Endothelial cell of umbilical vein (primary cell): ENCODE measurements around the gene CELSR1. TPM values are rescaled to one million over a fixed set of nuclear protein-coding genes. Genes with fewer than 3 reads are reported as not detected.

Experiments
- BruUV-seq: library from RNA; stranded (reverse); fragments of 400-500 nt; replicated peaks from 2 replicates; lab custom pipeline; 2021; lab: Mats Ljungman, UMichigan
- CTCF ChIA-PET: fragments of 300-600, 350-600 bp; sonication (Branson Sonifier 250); formaldehyde crosslinking; loops from one replicate; lab custom pipeline; 2021; ENCODE audit warnings: antibody characterized with exemption, inconsistent platforms; lab: Charles Lee
- POLR2A ChIA-PET: fragments of 300-600, 350-600 bp; sonication (Branson Sonifier 250); formaldehyde crosslinking; loops from one replicate; lab custom pipeline; 2021; ENCODE audit warnings: antibody characterized with exemption, inconsistent platforms; lab: Charles Lee
- DNase-seq: peaks from one replicate; pipeline ENCODE4 v3.0.0-alpha.2; 2011; ENCODE audit warnings: low read depth, low spot score
- FAIRE-seq: peaks from 2 replicates; lab custom pipeline; 2011; peaks lifted over from hg19 to GRCh38; lab: Jason Lieb, UNC
- H2AFZ ChIP-seq: 2 replicates; pipeline ENCODE4 v1.6.0; 2012; ENCODE audit warnings: low read depth, low read length, control low read depth, inconsistent platforms
- H3K27ac ChIP-seq: 2 replicates; pipeline ENCODE4 v1.5.1; 2011; ENCODE audit warnings: low read depth, mild to moderate bottlenecking, control low read depth, low read length, moderate library complexity; ENCODE audit not compliant: insufficient read depth
- H3K27me3 ChIP-seq, 2 experiments: 2 replicates each; pipeline versions ENCODE4 v1.6.0 to v1.6.1; 2011; ENCODE audit warnings: low read length in 2 of 2, mixed read lengths in 1 of 2; ENCODE audit not compliant: control insufficient read depth in 2 of 2, insufficient read depth in 2 of 2
- H3K36me3 ChIP-seq, 2 experiments: 2 replicates in 1 of 2; 3 replicates in 1 of 2; pipeline ENCODE4 v1.5.1; 2011; ENCODE audit warnings: low read length in 2 of 2, mild to moderate bottlenecking in 1 of 2, moderate library complexity in 1 of 2; ENCODE audit not compliant: control insufficient read depth in 2 of 2, insufficient read depth in 2 of 2; ENCODE audit errors: extremely low read depth in 1 of 2
- H3K4me1 ChIP-seq: 3 replicates; pipeline ENCODE4 v1.5.1; 2011; ENCODE audit warnings: mild to moderate bottlenecking, low read length; ENCODE audit not compliant: control insufficient read depth, insufficient read depth; ENCODE audit errors: extremely low read depth
- H3K4me2 ChIP-seq: 2 replicates; pipeline ENCODE4 v1.6.1; 2011; ENCODE audit warnings: low read length, control low read depth, mixed read lengths; ENCODE audit not compliant: insufficient read depth
- H3K4me3 ChIP-seq, 3 experiments: fragments of 200-600 bp in 1 of 3; sonication (generic), shearing (Covaris generic) in 1 of 3; replicated peaks in 1 of 3; 2 replicates each; pipeline ENCODE4 v1.5.1; 2011 to 2016; ENCODE audit warnings: control low read depth in 3 of 3, low read length in 3 of 3, mild to moderate bottlenecking in 2 of 3, inconsistent platforms in 1 of 3, low read depth in 1 of 3, moderate library complexity in 1 of 3; ENCODE audit not compliant: insufficient read depth in 1 of 3
- H3K79me2 ChIP-seq: 2 replicates; pipeline ENCODE4 v1.6.0; 2012; ENCODE audit warnings: low read length, inconsistent platforms; ENCODE audit not compliant: control insufficient read depth, insufficient read depth
- H3K9ac ChIP-seq: replicated peaks from 2 replicates; pipeline ENCODE3; 2011; ENCODE audit warnings: low read length, control low read depth; ENCODE audit not compliant: insufficient read depth; ENCODE audit errors: extremely low read depth
- H3K9me1 ChIP-seq: replicated peaks from 3 replicates; pipeline ENCODE4 v1.6.0; 2011; ENCODE audit warnings: mild to moderate bottlenecking, low read length; ENCODE audit not compliant: control insufficient read depth, insufficient read depth; ENCODE audit errors: extremely low read depth
- H3K9me3 ChIP-seq: replicated peaks from 2 replicates; pipeline ENCODE4 v1.5.1; 2012; ENCODE audit warnings: low read length, inconsistent platforms; ENCODE audit not compliant: control insufficient read depth, insufficient read depth
- H4K20me1 ChIP-seq: replicated peaks from 2 replicates; pipeline ENCODE3; 2011; ENCODE audit warnings: mild to moderate bottlenecking, low read length; ENCODE audit not compliant: control insufficient read depth, insufficient read depth; ENCODE audit errors: extremely low read depth
- CTCF ChIP-seq, 2 donors: IDR thresholded peaks; 1 replicate in 1 of 2; 2 replicates in 1 of 2; pipeline ENCODE4 v1.5.1; 2011; ENCODE audit warnings: low read length in 2 of 2, mild to moderate bottlenecking in 2 of 2, moderate library complexity in 2 of 2, control low read depth in 1 of 2, inconsistent platforms in 1 of 2, low read depth in 1 of 2; ENCODE audit not compliant: insufficient read depth in 1 of 2; ENCODE audit errors: extremely low read depth in 1 of 2
- FOS ChIP-seq: IDR thresholded peaks from 2 replicates; pipeline ENCODE4 v1.6.1; 2011; ENCODE audit warnings: mild to moderate bottlenecking, low read length, moderate library complexity, borderline replicate concordance; ENCODE audit not compliant: insufficient read depth
- GATA2 ChIP-seq: IDR thresholded peaks from 2 replicates; pipeline ENCODE4 v1.7.0; 2011; ENCODE audit warnings: low read depth, mild to moderate bottlenecking, moderate library complexity, mixed read lengths, low read length; ENCODE audit not compliant: insufficient read length, insufficient read depth
- MAX ChIP-seq: IDR thresholded peaks from 2 replicates; pipeline ENCODE4 v1.6.1; 2011; ENCODE audit not compliant: insufficient read depth, insufficient read length
- MYC ChIP-seq: IDR thresholded peaks from one replicate; pipeline ENCODE4 v1.6.1; 2011; ENCODE audit warnings: mild to moderate bottlenecking, low read depth, low read length
- POLR2A ChIP-seq: IDR thresholded peaks from 2 replicates; pipeline ENCODE4 v1.6.1; 2012; ENCODE audit warnings: low read depth, mild to moderate bottlenecking, control low read depth, low read length
- POLR2AphosphoS5 ChIP-seq: IDR thresholded peaks from 2 replicates; pipeline ENCODE4 v1.6.1; 2012; ENCODE audit warnings: low read depth, mild to moderate bottlenecking, control low read depth, low read length, moderate library complexity; ENCODE audit not compliant: insufficient read depth
- dilution Hi-C: fragments of 300-500 bp; cut with MboI; formaldehyde crosslinking; loops from one replicate; pipeline ENCODE4 v1.15.0; 2019; ENCODE audit warnings: low sequenced_read_pairs; ENCODE audit not compliant: extremely low pct_ligation_motif_present
- intact Hi-C: fragments of 100-400 bp; cut with micrococcal nuclease; formaldehyde crosslinking; loops from one replicate; pipeline ENCODE4 v1.10.0; 2022
- polyA plus RNA-seq, 4 experiments: library from polyadenylated mRNA; depleted of rRNA in 3 of 4; stranded (reverse) in 3 of 4; unstranded in 1 of 4; fragments of >200 nt; gene quantifications; 2 replicates each; pipeline versions ENCODE4 v1.2.1 to v1.2.3, GENCODE V29; 2011 to 2012; ENCODE audit warnings: missing spikeins in 1 of 4
- total RNA-seq: library from RNA; stranded (reverse); gene quantifications from 2 replicates; pipeline ENCODE4 v1.2.3, GENCODE V29; 2021

The CELSR1 gene
- total and polyA plus RNA-seq, 2 donors (not counting 3 experiments of a cell fraction or from before 2014, with no cell fraction given), result 3.7 to 5.4 TPM

GRCh38 chr22:46362934-46363515 lies 174.4 kb downstream of the CELSR1 start:
- no peak for DNase-seq
- BruUV-seq, result no TSS peak
- ChIA-PET CTCF (interaction anchor here (0.6 kb wide), 1 partner anchor 180 kb away, joined by 3 read pairs; no protein-coding TSS in a partner anchor), POLR2A (no interaction called here)
- Histone ChIP-seq H3K4me3 (no peak overlapping the region), H3K79me2 (no peaks in the 10 kb centered on the region), H2AFZ (no peak overlapping the region), H3K9me3 (no peaks in the 10 kb centered on the region), H3K9me1 (no peaks in the 10 kb centered on the region), H3K27ac (no peak overlapping the region), H3K4me2 (no peak overlapping the region), H3K27me3 (no peaks in the 10 kb centered on the region), H4K20me1 (no peaks in the 10 kb centered on the region), H3K36me3 (no peaks in the 10 kb centered on the region), H3K9ac (no peak overlapping the region), H3K4me1 (no peaks in the 10 kb centered on the region)
- FAIRE-seq, result no peak
- TF ChIP-seq GATA2, result no peak
- no peak for TF ChIP-seq MYC
- TF ChIP-seq MAX, result no peak
- TF ChIP-seq CTCF (IDR thresholded peaks at IDR 0.05; ENCODE audit: extremely low read depth in 1 of 2, insufficient read depth in 1 of 2, low read depth in 1 of 2, low read length in 2 of 2), result no peak
- TF ChIP-seq POLR2AphosphoS5, result no peak
- TF ChIP-seq FOS, result no peak
- no peak for TF ChIP-seq POLR2A
- dilution Hi-C loops, result no loop called here
- intact Hi-C loops, result no loop called here
